ENCODE results near the gene ANKFY1. TPM values are rescaled to one million over a fixed set of nuclear protein-coding genes. Genes with fewer than 3 reads are reported as not detected.

The ANKFY1 gene
- total RNA-seq, 1 experiment from 2014 or later, result 38.9 TPM

DNA sequence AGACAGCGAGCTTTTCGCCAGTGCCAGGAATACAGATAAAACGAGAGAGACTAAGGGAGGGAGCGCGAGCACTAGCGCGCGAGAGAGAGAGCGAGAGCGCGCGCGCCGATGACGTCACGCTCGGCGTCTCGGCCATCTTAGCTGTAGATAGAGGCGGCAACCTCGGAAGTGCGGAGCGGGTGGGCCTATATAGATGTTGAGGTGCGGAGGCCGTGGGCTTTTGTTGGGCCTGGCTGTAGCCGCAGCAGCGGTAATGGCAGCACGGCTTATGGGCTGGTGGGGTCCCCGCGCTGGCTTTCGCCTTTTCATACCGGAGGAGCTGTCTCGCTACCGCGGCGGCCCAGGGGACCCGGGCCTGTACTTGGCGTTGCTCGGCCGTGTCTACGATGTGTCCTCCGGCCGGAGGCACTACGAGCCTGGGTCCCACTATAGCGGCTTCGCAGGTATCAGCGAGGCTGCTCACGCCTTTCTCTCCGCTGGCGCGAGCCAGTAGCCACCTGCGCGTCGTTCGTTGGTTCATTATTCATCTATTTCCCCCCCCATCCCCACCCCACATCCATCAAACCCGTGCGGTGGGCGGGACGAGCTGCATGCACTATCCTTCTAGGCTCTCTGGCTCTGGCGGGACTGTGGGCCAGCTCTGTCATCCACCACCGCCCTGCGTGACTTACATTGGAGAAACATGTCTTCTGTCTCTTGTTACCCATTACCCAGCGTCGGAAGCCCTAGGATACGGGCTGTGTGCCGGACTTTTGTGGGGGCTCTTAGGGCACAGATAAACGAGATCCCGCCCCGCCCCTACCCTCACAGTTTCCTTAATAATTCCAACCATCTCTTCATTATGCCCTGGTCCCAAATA lies 120.0 kb downstream of the ANKFY1 start (continued):
- TF ChIP-seq MAX (IDR thresholded peaks at IDR 0.05), result peak; percentile 11; the same call in 1 of the 2 replicates
- no peak for TF ChIP-seq SP1 (IDR thresholded peaks at IDR 0.05; ENCODE audit: low read depth)
- peak; percentile 96 for TF ChIP-seq ZFX (IDR thresholded peaks at IDR 0.05)
- TF ChIP-seq CEBPB (IDR thresholded peaks at IDR 0.05; ENCODE audit: low read depth), result no peak
- peak; percentile 10; the same call in 1 of the 2 replicates for TF ChIP-seq EGR1 (IDR thresholded peaks at IDR 0.05; ENCODE audit: low read depth)
- no peak for TF ChIP-seq FOSL1 (IDR thresholded peaks at IDR 0.05; ENCODE audit: low read depth)

- H3K79me2 ChIP-seq (ENCODE audit: insufficient read depth, low read length), result peaks cover 51% of the 10 kb centered on the region
- H3K4me2 ChIP-seq (ENCODE audit: low read length), result peak overlapping the region; percentile 76
- H3K27ac ChIP-seq (ENCODE audit: low read depth, low read length), result peak overlapping the region; percentile 96; the same call in 1 of the 2 replicates
- BruUV-seq (replicated peaks), result no TSS peak
- TF ChIP-seq ZFX (IDR thresholded peaks at IDR 0.05), result peak; percentile 93
- no peak for TF ChIP-seq EZH2 (IDR thresholded peaks at IDR 0.05)
- no peak for TF ChIP-seq YY1 (IDR thresholded peaks at IDR 0.05; ENCODE audit: extremely low read depth, insufficient replicate concordance, low read depth, low read length)
- TF ChIP-seq REST (IDR thresholded peaks at IDR 0.05; ENCODE audit: low read depth), result no peak
- no peak for TF ChIP-seq POLR2A (IDR thresholded peaks at IDR 0.05; ENCODE audit: borderline replicate concordance, extremely low read depth, insufficient read depth, insufficient read length)
- no peak for TF ChIP-seq CEBPB (IDR thresholded peaks at IDR 0.05; ENCODE audit: low read depth)
- no peak for TF ChIP-seq RAD21 (IDR thresholded peaks at IDR 0.05; ENCODE audit: low read depth)
- TF ChIP-seq JUND (IDR thresholded peaks at IDR 0.05), result no peak
- ChIA-PET POLR2A (interaction anchor here (0.9 to 2.0 kb wide), 3 partner anchors 7 to 302 kb away, joined by 3 to 5 read pairs (median 4); no protein-coding TSS in a partner anchor), CTCF (no interaction called here), RAD21 (ENCODE audit: low non-redundant PET in 1 of 2, low total read pairs in 2 of 2, uncharacterized antibody in 2 of 2, unreplicated experiment in 2 of 2) (interaction anchor here in 1 of 2 experiments (0.7 kb wide), 1 partner anchor 13 kb away, joined by 6 read pairs; no protein-coding TSS in a partner anchor)
- ATAC-seq (peak; percentile 9), DNase-seq (ENCODE audit: low read depth, low spot score) (no peak)
- H3K9me2 ChIP-seq (ENCODE audit: insufficient read depth), result no peaks in the 10 kb centered on the region
- H3K9ac ChIP-seq (ENCODE audit: low read length), result peak overlapping the region; percentile 98
- H3K36me3 ChIP-seq (ENCODE audit: control insufficient read depth in 1 of 2, insufficient read depth in 2 of 2, low read length in 2 of 2), result no peaks in the 10 kb centered on the region
- intact Hi-C loops (cut with micrococcal nuclease), result loop anchor here (5.0 kb wide), 1 partner anchor 225 kb away; the partner anchor contains the start of gene UBE2G1
- no peaks in the 10 kb centered on the region for H3K9me3 ChIP-seq (ENCODE audit: control insufficient read depth in 1 of 2, insufficient read depth in 1 of 2, low read depth in 1 of 2, low read length in 2 of 2)
- no peak overlapping the region for H2AFZ ChIP-seq (ENCODE audit: low read depth, low read length, poor library complexity, severe bottlenecking)
- H3K4me3 ChIP-seq (replicated peaks in 1 of 2; ENCODE audit: low read depth in 1 of 2, low read length in 2 of 2), result peak overlapping the region; percentile 92 to 96
- H4K20me1 ChIP-seq (ENCODE audit: insufficient read depth), result no peaks in the 10 kb centered on the region
- no peaks in the 10 kb centered on the region for H3K27me3 ChIP-seq (ENCODE audit: insufficient read depth, low read length)
- peaks cover 7 to 17% of the 10 kb centered on the region in 2 experiments; a peak in 2 of 4 replicates for H3K4me1 ChIP-seq (ENCODE audit: control insufficient read depth in 1 of 2, insufficient read depth in 2 of 2, low read length in 2 of 2)
Observed at GRCh38 chr17:4142107-4142900, 121.5 kb downstream of the ANKFY1 start.

Measured in HCT116 (cell line).